Motor neuron (in vitro differentiated cells): ENCODE results near the gene PCDHGA1. TPM values are rescaled to one million over a fixed set of nuclear protein-coding genes. Genes with fewer than 3 reads are reported as not detected.
A peak's percentile ranks its signal among the peaks of the same experiment; 100 is the strongest.

Source experiments
- ATAC-seq, 8 experiments: fragments of 200-7000 bp; cut with Tn5 transposase; replicated peaks in 6 of 8; 2 replicates each; pipeline ENCODE4 v1.8.0; 2021; ENCODE audit warnings: mild to moderate bottlenecking in 8 of 8, moderate library complexity in 8 of 8
- H3K27ac ChIP-seq, 2 donors: fragments of 250-450 bp; sonication (Bioruptor Pico); 2 replicates each; pipeline ENCODE4 v1.9.0; 2021; ENCODE audit warnings: antibody characterized with exemption in 2 of 2, mild to moderate bottlenecking in 2 of 2, moderate library complexity in 1 of 2
- H3K4me1 ChIP-seq, 2 donors: fragments of 250-450 bp; sonication (Bioruptor Pico); replicated peaks in 1 of 2; 2 replicates each; pipeline ENCODE4 v1.6.1; 2021; ENCODE audit warnings: antibody characterized with exemption in 2 of 2, mild to moderate bottlenecking in 2 of 2, moderate library complexity in 1 of 2
- H3K4me3 ChIP-seq, 5 donors: fragments of 250-450 bp; sonication (Bioruptor Pico); 2 replicates each; pipeline ENCODE4 v1.9.0; 2021; ENCODE audit warnings: antibody characterized with exemption in 5 of 5, mild to moderate bottlenecking in 5 of 5, moderate library complexity in 4 of 5
- WGBS, 10 experiments: fragments of 450-650 bp; shearing (Covaris generic); methylation state at CpG; one replicate each; pipeline ENCODE4 v1.0.0; 2022; 5-methylcytosine and 5-hydroxymethylcytosine counted together
- in situ Hi-C, 9 experiments: fragments of 400-800 bp; cut with MboI; loops; one replicate each; pipeline ENCODE4 v1.15.0; 2021; ENCODE audit warnings: low sequenced_read_pairs in 9 of 9, low pct_unique_long_range_greater_than_20kb in 2 of 9; ENCODE audit not compliant: unreplicated experiment in 9 of 9
- total RNA-seq, 8 experiments: library from RNA; unstranded; fragments of 300-600 nt; gene quantifications; 2 replicates each; pipeline versions ENCODE4 v1.2.3 to v1.2.4, GENCODE V29; 2022

The PCDHGA1 gene
- total RNA-seq, 8 experiments from 2014 or later, result 0.23 to 1.3 (median 0.79) TPM

DNA sequence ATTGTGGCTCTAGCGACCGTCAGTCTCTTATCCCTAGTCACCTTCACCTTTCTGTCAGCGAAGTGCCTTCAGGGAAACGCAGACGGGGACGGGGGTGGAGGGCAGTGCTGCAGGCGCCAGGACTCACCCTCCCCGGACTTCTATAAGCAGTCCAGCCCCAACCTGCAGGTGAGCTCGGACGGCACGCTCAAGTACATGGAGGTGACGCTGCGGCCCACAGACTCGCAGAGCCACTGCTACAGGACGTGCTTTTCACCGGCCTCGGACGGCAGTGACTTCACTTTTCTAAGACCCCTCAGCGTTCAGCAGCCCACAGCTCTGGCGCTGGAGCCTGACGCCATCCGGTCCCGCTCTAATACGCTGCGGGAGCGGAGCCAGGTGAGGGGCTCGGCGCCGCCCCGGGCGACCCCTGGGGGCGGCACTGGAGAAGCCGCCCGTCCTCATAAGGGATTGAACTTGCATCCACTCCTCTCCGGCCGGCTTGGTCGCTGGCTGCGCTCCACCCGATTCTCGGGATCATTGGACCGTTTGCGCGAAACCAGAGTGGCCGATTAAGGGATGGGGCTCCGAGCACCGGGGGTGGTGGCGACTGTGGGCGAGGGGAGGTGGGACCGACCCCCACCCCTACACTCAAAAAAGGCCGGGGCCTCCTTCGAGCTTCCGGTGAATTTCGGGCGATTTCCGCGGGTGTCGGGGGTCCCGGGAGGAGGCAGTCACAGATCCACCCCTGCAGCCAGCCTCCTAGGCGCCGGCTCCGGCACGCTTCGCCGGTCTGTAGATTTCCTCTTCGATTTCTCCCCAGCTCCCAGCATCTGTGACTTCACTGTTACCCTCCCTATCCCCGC lies 161.2 kb downstream of the PCDHGA1 start:
- in situ Hi-C loops, result no loop called here
- peaks cover 28 to 38% of the 10 kb centered on the region in 2 donors for H3K4me1 ChIP-seq
- no peak overlapping the region for H3K27ac ChIP-seq
- WGBS, 10 experiments, result 80 to 96% (median 86%) methylated on average over 3 to 25 of the region's 66 CpGs; no CpG with 5 or more reads in 6 of the 10 experiments
- no peak for ATAC-seq
- H3K4me3 ChIP-seq, result no peak overlapping the region

GRCh38 chr5:141492168-141492885 lies 162.0 kb downstream of the PCDHGA1 start:
- ATAC-seq, result no peak
- Histone ChIP-seq H3K27ac (no peak overlapping the region), H3K4me3 (no peak overlapping the region), H3K4me1 (peaks cover 28 to 38% of the 10 kb centered on the region in 2 donors)
- 80 to 96% (median 88%) methylated on average over 1 to 33 of the region's 68 CpGs; no CpG with 5 or more reads in 5 of the 10 experiments for WGBS, 10 experiments
- in situ Hi-C loops, result no loop called here

DNA sequence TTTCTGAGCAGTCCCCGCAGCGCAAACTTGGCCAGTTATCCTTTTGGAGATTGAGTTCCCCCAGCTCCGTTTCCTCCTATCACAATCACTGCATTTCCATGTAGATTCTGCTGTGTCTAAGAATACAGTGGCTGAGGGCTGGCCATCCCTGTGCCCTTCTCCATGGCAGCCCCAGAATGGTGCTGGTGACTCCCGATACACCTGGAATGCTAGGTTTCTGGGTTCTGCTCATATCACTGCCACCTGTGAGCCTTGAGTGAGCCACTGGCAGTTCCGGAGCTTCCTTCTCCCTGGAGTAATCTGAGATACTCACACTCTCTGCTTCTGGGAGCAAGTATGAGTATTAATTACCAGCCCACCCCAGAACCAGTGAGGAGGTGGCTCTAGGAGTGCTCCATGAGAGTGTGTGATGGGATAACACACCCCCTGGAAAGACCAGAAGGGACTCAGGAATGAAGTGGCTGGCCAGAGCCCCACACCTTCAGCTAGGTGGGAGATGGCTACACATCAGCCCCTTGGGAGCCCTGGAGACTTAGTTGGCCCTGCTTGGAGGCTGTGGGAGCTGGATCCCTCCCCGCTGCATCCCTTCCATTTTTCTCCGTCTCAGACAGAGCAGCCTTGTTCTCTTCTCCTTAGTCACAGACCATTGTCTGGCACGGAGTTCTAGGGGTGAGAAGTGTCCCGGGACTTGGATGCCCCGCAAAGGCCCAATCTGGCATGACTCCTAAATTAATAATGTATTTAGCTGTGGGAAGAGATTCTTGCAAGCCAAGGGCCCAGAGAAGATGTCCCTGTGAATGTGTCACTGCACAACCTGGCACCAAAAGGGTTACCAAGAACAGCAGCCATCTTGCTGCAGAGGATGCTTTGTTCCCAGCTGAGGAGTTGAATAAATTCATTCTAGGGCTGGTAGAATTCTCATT lies 163.4 kb downstream of the PCDHGA1 start:
- in situ Hi-C loops, result no loop called here
- Histone ChIP-seq H3K4me1 (peaks cover 28 to 34% of the 10 kb centered on the region in 2 donors), H3K27ac (peak overlapping the region; percentile 87 to 92), H3K4me3 (peak overlapping the region; percentile 2 to 17 (median 10))
- ATAC-seq, result peak in 5 of 8 experiments; percentile 6 to 42 (median 25)
- WGBS, 10 experiments, result 25 to 100% (median 83%) methylated on average over 1 to 10 of the region's 10 CpGs; no CpG with 5 or more reads in 3 of the 10 experiments

DNA sequence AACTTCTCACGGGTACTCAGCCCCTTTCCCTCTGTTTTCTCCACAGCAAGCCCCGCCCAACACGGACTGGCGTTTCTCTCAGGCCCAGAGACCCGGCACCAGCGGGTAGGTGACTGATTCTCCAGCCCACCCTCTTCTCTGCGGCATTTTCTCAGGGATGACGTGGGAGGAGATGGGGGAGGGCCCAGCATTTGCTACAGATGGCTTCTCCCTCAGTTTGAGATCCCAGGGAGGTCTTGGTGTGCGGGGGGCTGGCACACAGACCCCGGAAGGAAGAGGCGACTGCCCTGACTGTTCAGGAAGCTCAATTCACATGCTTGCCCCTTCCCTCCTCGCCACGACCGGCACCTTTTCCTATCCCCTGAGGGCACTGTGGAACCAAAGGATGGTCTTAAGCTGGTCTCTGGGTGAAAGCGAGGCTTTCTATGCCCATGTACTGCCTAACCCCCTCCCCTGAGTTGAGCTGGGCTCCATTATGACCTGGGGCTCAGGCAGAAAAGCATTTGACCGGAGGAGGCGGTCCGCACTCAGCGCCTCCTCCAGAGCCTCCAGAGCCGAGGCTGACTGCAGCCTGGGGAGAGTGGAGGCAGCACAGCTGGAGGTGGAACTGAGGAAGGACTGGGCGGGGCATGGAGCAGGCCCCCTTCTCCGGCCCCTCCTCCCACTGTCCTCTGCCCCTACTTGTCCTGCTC lies 164.6 kb downstream of the PCDHGA1 start:
- peak in 5 of 8 experiments; percentile 86 to 91 (median 87) for ATAC-seq
- Histone ChIP-seq H3K4me3 (peak overlapping the region; percentile 2 to 17 (median 10)), H3K27ac (peak overlapping the region; percentile 87 to 92), H3K4me1 (peaks cover 28 to 30% of the 10 kb centered on the region in 2 donors)
- WGBS, 10 experiments, result 0 to 60% (median 51%) methylated on average over 1 to 4 of the region's 22 CpGs; no CpG with 5 or more reads in 5 of the 10 experiments
- in situ Hi-C loops, result no loop called here

DNA sequence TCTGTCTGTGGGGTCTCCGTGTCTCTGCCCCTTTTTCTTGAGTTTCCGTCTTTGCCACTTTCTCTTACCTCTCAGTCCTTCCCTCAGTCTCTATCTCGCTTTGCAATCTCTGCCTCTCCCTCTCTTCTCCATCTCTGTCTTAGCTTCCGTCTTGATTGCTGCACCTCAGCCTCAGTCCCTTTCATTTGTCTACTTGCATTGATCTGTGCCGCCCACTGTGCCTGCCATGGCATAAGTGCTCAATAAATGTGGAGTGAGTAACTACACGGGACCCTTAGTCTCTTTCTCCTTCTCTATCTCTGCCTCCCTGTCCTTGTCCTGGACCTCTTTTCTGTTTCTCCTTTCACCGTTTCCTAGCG lies 165.1 kb downstream of the PCDHGA1 start:
- 55 to 89% (median 75%) methylated on average over 3 to 7 of the region's 8 CpGs; no CpG with 5 or more reads in 1 of the 10 experiments for WGBS, 10 experiments
- peak overlapping the region; percentile 87 to 92 for H3K27ac ChIP-seq
- in situ Hi-C loops, result no loop called here
- ATAC-seq, result no peak
- no peak overlapping the region for H3K4me3 ChIP-seq
- peaks cover 28 to 30% of the 10 kb centered on the region in 2 donors for H3K4me1 ChIP-seq

- Histone ChIP-seq H3K4me3 (no peak overlapping the region), H3K27ac (peak overlapping the region in 1 of 2 donors; percentile 29), H3K4me1 (peaks cover 28 to 30% of the 10 kb centered on the region in 2 donors)
- peak in 7 of 8 experiments; percentile 12 to 57 (median 19) for ATAC-seq
- WGBS, 10 experiments, result 53 to 90% (median 80%) methylated on average over 1 to 3 of the region's 4 CpGs; no CpG with 5 or more reads in 7 of the 10 experiments
- in situ Hi-C loops, result no loop called here
Observed at GRCh38 chr5:141496038-141496437, 165.7 kb downstream of the PCDHGA1 start.

- in situ Hi-C loops, result no loop called here
- H3K4me1 ChIP-seq, result peaks cover 7 to 10% of the 10 kb centered on the region in 2 donors
- no peak overlapping the region for H3K4me3 ChIP-seq
- WGBS, 10 experiments, result 0 to 100% (median 56%) methylated on average over 1 to 5 of the region's 7 CpGs; no CpG with 5 or more reads in 2 of the 10 experiments
- peak overlapping the region in 1 of 2 donors; percentile 11 for H3K27ac ChIP-seq
- peak in 1 of 8 experiments; percentile 52 for ATAC-seq
Observed at GRCh38 chr5:141501761-141502160, 171.4 kb downstream of the PCDHGA1 start.

- 80 to 100% (median 93%) methylated on average over 1 to 2 of the region's 2 CpGs; no CpG with 5 or more reads in 3 of the 10 experiments for WGBS, 10 experiments
- in situ Hi-C loops, result no loop called here
- Histone ChIP-seq H3K4me1 (peaks cover 22 to 25% of the 10 kb centered on the region in 2 donors), H3K4me3 (no peak overlapping the region), H3K27ac (no peak overlapping the region)
- no peak for ATAC-seq
Observed at GRCh38 chr5:141503681-141504080, 173.4 kb downstream of the PCDHGA1 start.

DNA sequence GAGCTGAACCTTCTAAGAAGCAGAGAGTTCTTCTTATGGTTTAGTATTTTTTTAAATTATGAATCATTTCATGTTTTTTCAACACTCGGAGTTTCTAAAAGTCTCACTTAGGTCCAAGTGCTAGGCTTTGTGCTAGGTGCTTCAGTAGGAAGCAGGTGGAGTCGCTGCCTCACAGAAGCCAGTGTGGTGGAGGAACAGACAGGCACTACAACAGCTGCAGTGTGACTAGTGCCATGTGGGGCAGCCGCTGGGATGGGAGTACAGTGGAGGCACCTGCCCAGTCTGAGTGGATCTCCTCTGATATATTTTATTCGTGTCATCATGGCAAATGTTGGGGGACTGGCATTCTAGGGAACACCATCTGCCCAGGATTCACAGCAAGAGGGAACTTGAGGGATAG lies 173.9 kb downstream of the PCDHGA1 start:
- in situ Hi-C loops, result no loop called here
- 57 to 100% (median 90%) methylated on average over 1 to 4 of the region's 4 CpGs; no CpG with 5 or more reads in 3 of the 10 experiments for WGBS, 10 experiments
- no peak for ATAC-seq
- Histone ChIP-seq H3K27ac (no peak overlapping the region), H3K4me3 (no peak overlapping the region), H3K4me1 (peaks cover 24 to 30% of the 10 kb centered on the region in 2 donors)

- H3K4me1 ChIP-seq, result peaks cover 27 to 32% of the 10 kb centered on the region in 2 donors
Observed at GRCh38 chr5:141506381-141507155, 176.3 kb downstream of the PCDHGA1 start.

GRCh38 chr5:141507387-141508091 lies 177.2 kb downstream of the PCDHGA1 start:
- Histone ChIP-seq H3K27ac (peak overlapping the region; percentile 82 to 93), H3K4me1 (peaks cover 24 to 32% of the 10 kb centered on the region in 2 donors), H3K4me3 (no peak overlapping the region)
- 0 to 100% (median 67%) methylated on average over 1 to 4 of the region's 11 CpGs; no CpG with 5 or more reads in 3 of the 10 experiments for WGBS, 10 experiments
- ATAC-seq, result peak in 3 of 8 experiments; percentile 10 to 74 (median 45)
- in situ Hi-C loops, result no loop called here

More at GRCh38 chr5:141506381-141507155, 176.3 kb downstream of the PCDHGA1 start:
- H3K27ac ChIP-seq, result no peak overlapping the region
- in situ Hi-C loops, result no loop called here
- WGBS, 10 experiments, result 28 to 100% (median 88%) methylated on average over 1 to 4 of the region's 8 CpGs; no CpG with 5 or more reads in 2 of the 10 experiments
- no peak for ATAC-seq
- H3K4me3 ChIP-seq, result no peak overlapping the region
